Measurements from ENCODE around the gene PPP2R2D.

DNA sequence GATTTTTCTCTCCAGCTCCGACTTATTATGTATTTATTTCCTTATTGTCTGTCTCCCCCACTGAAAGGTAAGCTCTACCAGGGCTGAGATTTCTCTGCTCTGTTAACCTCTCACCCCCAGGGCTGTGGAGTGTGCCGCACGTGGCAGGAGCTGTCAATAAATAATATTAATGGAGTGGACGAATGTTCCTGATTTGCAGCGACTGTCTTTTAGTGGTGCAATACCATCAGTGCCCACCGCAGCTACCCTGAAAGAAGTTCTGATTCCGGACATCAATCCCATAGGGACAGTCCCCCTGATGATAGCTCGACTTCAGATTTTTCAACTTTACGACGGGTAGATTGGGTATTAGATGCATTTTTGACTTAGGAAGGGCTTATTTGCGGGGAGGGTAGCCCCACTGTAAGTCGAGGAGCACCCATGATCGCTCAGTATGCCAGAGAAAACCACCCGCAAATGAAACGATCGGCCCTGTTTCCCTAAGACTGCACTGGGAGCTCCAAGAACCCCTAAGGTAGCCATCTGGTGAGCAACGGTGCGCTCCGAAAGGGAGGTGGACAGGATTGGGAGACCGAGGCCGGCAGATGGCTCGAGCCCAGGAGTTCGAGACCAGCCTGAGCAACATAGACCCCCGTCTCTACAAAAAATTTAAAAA lies 986 bp upstream of the PPP2R2D start:
- TF ChIP-seq, protein P1, sequence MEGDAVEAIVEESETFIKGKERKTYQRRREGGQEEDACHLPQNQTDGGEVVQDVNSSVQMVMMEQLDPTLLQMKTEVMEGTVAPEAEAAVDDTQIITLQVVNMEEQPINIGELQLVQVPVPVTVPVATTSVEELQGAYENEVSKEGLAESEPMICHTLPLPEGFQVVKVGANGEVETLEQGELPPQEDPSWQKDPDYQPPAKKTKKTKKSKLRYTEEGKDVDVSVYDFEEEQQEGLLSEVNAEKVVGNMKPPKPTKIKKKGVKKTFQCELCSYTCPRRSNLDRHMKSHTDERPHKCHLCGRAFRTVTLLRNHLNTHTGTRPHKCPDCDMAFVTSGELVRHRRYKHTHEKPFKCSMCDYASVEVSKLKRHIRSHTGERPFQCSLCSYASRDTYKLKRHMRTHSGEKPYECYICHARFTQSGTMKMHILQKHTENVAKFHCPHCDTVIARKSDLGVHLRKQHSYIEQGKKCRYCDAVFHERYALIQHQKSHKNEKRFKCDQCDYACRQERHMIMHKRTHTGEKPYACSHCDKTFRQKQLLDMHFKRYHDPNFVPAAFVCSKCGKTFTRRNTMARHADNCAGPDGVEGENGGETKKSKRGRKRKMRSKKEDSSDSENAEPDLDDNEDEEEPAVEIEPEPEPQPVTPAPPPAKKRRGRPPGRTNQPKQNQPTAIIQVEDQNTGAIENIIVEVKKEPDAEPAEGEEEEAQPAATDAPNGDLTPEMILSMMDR (conservative IDR thresholded peaks at IDR 0.05): no peak; the same call in 1 of the 2 replicates
- no peak for TF ChIP-seq ZFX (IDR thresholded peaks at IDR 0.05)

Measured in C4-2B (cell line).